ENCODE data around the gene WDFY2. TPM values are rescaled to one million over a fixed set of nuclear protein-coding genes. Genes with fewer than 3 reads are reported as not detected.

Gene WDFY2
- total RNA-seq, 1 donor from 2014 or later = 20.7 TPM

GRCh38 chr13:51734786-51735185, 150.5 kb downstream of the WDFY2 start:
- TF ChIP-seq CTCF (IDR thresholded peaks at IDR 0.05) = no peak
- Mint-ChIP-seq H3K4me3 (ENCODE audit: unreplicated experiment) (no peak overlapping the region), H3K4me1 (ENCODE audit: unreplicated experiment) (peaks cover 13% of the 10 kb centered on the region), H3K9me3 (ENCODE audit: unreplicated experiment) (no peaks in the 10 kb centered on the region), H3K27me3 (ENCODE audit: unreplicated experiment) (no peaks in the 10 kb centered on the region), H3K27ac (ENCODE audit: unreplicated experiment) (no peak overlapping the region), H3K36me3 (ENCODE audit: unreplicated experiment) (peaks cover 21% of the 10 kb centered on the region)
- no peak for DNase-seq (ENCODE audit: extremely low spot score, unreplicated experiment)

DNA sequence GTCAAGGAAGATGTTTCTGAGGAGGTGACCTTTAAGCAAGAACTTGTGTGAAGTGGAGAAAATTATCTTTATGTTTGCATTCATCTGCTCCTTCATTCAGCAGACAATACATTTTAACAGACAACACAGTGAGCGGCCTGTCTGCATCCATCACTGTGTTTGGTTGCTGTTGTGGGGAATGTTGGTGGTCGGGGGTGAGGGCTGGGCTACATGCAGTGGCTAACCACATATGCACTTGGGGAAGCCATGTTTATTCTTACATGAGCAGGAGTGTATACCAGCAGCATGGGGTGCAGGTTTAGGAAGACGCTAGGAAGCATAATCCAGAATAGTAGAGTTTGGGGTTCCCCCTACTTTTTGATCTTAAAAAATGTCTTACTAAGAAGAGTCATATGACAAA, 153.3 kb downstream of the WDFY2 start:
- Mint-ChIP-seq H3K36me3 (ENCODE audit: unreplicated experiment) (peaks cover 30% of the 10 kb centered on the region), H3K4me1 (ENCODE audit: unreplicated experiment) (peaks cover 13% of the 10 kb centered on the region), H3K27ac (ENCODE audit: unreplicated experiment) (no peak overlapping the region), H3K4me3 (ENCODE audit: unreplicated experiment) (no peak overlapping the region), H3K27me3 (ENCODE audit: unreplicated experiment) (no peaks in the 10 kb centered on the region), H3K9me3 (ENCODE audit: unreplicated experiment) (no peaks in the 10 kb centered on the region)
- TF ChIP-seq CTCF (IDR thresholded peaks at IDR 0.05) = no peak
- DNase-seq (ENCODE audit: extremely low spot score, unreplicated experiment) = no peak

DNA sequence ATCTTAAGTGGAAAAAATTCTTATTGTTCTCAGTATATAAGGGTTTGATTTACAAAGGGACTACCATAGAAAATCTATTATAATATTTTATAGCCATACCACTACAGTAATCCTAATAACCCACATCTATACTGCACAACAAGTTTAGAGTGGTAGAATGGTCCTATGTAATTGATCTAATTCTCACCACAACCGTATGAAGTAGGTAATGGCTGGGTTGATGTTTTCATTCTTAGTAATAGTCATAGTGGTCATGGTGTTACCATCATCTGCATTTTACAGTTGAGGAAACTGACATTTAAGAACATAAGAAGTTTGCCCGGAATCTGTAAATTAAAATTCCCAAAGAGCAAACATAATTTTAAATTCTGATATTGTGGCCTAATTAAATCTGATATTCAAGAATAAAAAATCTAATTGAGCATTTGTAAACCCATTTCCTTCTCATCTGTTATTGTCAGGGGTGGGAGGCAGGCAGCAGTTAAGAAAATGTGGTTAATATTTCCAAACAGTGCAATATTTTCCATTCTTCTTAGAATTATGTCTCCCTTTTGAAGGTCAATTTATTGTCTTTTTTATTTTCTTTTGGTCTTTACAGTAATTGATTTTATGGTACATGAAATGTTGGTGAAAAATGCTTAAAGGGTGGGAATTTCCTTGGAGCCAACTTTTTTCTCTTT, 154.1 kb downstream of the WDFY2 start:
- DNase-seq (ENCODE audit: extremely low spot score, unreplicated experiment) = no peak
- Mint-ChIP-seq H3K9me3 (ENCODE audit: unreplicated experiment) (no peaks in the 10 kb centered on the region), H3K4me3 (ENCODE audit: unreplicated experiment) (no peak overlapping the region), H3K27me3 (ENCODE audit: unreplicated experiment) (no peaks in the 10 kb centered on the region), H3K4me1 (ENCODE audit: unreplicated experiment) (peaks cover 11% of the 10 kb centered on the region), H3K36me3 (ENCODE audit: unreplicated experiment) (peaks cover 37% of the 10 kb centered on the region), H3K27ac (ENCODE audit: unreplicated experiment) (peak overlapping the region; percentile 25)
- TF ChIP-seq CTCF (IDR thresholded peaks at IDR 0.05) = no peak

- H3K4me1 Mint-ChIP-seq (ENCODE audit: unreplicated experiment) = peaks cover 5% of the 10 kb centered on the region
- H3K4me3 Mint-ChIP-seq (ENCODE audit: unreplicated experiment) = no peak overlapping the region
- H3K27me3 Mint-ChIP-seq (ENCODE audit: unreplicated experiment) = no peaks in the 10 kb centered on the region
- TF ChIP-seq CTCF (IDR thresholded peaks at IDR 0.05) = no peak
- no peaks in the 10 kb centered on the region for H3K9me3 Mint-ChIP-seq (ENCODE audit: unreplicated experiment)
- peaks cover 37% of the 10 kb centered on the region for H3K36me3 Mint-ChIP-seq (ENCODE audit: unreplicated experiment)
- no peak for DNase-seq (ENCODE audit: extremely low spot score, unreplicated experiment)
- peak overlapping the region; percentile 25 for H3K27ac Mint-ChIP-seq (ENCODE audit: unreplicated experiment)
Observed at GRCh38 chr13:51739027-51739764, 154.9 kb downstream of the WDFY2 start.

DNA sequence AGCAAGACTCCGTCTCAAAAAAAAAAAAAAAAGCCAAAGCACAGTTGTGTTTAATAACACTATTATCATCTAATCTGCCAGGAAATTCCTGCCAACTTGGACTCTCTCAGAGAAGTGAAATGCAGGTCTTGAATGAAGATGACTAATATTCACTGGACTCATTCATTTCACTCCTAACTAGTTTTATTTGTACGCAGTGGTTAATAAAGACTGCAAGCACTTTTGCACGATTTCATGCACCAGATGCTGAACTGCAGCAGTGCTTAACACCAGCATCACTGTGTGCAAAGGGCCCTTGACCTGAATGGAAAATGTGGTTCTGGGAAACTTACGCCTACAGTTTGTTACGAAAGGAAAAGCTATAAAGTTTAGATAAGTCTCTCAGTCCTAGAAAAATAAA, 156.4 kb downstream of the WDFY2 start:
- H3K36me3 Mint-ChIP-seq (ENCODE audit: unreplicated experiment) = peaks cover 46% of the 10 kb centered on the region

More for the DNA sequence above, 156.4 kb downstream of the WDFY2 start:
- no peaks in the 10 kb centered on the region for H3K4me1 Mint-ChIP-seq (ENCODE audit: unreplicated experiment)
- no peak overlapping the region for H3K27ac Mint-ChIP-seq (ENCODE audit: unreplicated experiment)
- DNase-seq (ENCODE audit: extremely low spot score, unreplicated experiment) = no peak
- no peaks in the 10 kb centered on the region for H3K9me3 Mint-ChIP-seq (ENCODE audit: unreplicated experiment)
- no peaks in the 10 kb centered on the region for H3K27me3 Mint-ChIP-seq (ENCODE audit: unreplicated experiment)
- H3K4me3 Mint-ChIP-seq (ENCODE audit: unreplicated experiment) = no peak overlapping the region
- TF ChIP-seq CTCF (IDR thresholded peaks at IDR 0.05) = no peak

Measured in osteocyte (in vitro differentiated cells).